RWPE1 (cell line): Measurements from ENCODE around the gene STRA6.
A peak's percentile ranks its signal among the peaks of the same experiment; 100 is the strongest.

ENCODE experiments used
- CTCF ChIA-PET: fragments of 350-600 bp; sonication (Branson Sonifier 250); formaldehyde crosslinking; extraction: SDS; loops from one replicate; lab custom pipeline; 2021; lab: Yijun Ruan, JAX
- POLR2A ChIA-PET: fragments of 400-600 bp; formaldehyde crosslinking; extraction: SDS; loops from one replicate; lab custom pipeline; 2020; ENCODE audit warnings: antibody characterized with exemption; ENCODE audit not compliant: low non-redundant PET; lab: Yijun Ruan, JAX
- DNase-seq: peaks from one replicate; pipeline ENCODE4 v3.0.0; 2012; ENCODE audit warnings: low spot score
- H3K27ac ChIP-seq: fragments of 450-650 bp; 2 replicates; pipeline ENCODE4 v1.5.1; 2017
- TF ChIP-seq, protein P1 (sequence below): fragments of 450-650 bp; conservative IDR thresholded peaks from 2 replicates; pipeline ENCODE4 v1.5.1; 2017; ENCODE audit warnings: low read depth, mild to moderate bottlenecking

The STRA6 gene

DNA sequence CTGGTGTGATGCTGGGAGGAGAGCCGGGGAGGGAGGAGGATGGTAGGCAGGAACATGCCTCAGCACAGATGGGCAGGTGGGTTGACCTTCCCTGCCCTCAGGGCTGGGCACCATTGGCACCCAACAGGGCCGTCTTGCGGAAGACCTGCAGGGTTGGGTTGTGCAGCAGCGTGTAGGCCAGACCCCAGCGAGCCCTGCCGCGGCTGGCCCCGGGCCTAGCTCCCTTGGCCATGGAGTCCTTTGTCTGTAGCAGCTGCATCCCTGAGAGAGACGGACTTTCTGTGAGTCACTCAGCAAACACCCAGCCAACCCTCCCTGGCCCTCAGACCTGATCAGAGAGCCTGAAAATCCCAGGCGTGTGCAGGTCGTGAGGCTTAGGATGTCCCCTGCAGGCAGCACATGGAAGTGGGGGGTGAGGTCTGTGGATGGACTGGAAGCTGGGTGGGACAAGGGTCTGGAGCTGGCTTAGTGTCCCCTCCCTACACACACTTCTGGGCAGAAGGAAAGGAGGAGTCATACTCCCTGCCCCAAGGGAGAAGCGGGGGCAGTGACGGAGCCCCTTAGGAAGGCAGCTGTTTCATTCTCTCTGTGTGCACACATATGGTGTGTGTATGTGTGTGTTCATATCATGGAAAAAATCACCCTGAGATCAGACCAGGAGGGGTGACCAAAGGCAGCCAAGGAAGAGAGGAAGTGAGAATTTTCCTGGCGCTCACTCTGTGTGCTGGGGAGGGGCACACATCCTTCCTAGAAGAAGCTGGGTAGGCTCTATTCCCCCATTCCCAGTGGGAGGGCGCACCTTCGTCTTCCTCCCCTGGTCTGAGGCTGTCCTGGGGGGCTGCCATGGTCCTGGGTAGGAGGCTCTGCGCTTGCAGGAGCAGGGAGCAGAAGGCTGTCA is 22.4 kb downstream of the STRA6 start:
- CTCF ChIA-PET = interaction anchor here (0.7 kb wide), 1 partner anchor 259 kb away, joined by 3 read pairs; no protein-coding TSS in a partner anchor
- DNase-seq = no peak
- TF ChIP-seq, protein P1, sequence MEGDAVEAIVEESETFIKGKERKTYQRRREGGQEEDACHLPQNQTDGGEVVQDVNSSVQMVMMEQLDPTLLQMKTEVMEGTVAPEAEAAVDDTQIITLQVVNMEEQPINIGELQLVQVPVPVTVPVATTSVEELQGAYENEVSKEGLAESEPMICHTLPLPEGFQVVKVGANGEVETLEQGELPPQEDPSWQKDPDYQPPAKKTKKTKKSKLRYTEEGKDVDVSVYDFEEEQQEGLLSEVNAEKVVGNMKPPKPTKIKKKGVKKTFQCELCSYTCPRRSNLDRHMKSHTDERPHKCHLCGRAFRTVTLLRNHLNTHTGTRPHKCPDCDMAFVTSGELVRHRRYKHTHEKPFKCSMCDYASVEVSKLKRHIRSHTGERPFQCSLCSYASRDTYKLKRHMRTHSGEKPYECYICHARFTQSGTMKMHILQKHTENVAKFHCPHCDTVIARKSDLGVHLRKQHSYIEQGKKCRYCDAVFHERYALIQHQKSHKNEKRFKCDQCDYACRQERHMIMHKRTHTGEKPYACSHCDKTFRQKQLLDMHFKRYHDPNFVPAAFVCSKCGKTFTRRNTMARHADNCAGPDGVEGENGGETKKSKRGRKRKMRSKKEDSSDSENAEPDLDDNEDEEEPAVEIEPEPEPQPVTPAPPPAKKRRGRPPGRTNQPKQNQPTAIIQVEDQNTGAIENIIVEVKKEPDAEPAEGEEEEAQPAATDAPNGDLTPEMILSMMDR = no peak
- POLR2A ChIA-PET = no interaction called here
- peak overlapping the region; percentile 63 for H3K27ac ChIP-seq

DNA sequence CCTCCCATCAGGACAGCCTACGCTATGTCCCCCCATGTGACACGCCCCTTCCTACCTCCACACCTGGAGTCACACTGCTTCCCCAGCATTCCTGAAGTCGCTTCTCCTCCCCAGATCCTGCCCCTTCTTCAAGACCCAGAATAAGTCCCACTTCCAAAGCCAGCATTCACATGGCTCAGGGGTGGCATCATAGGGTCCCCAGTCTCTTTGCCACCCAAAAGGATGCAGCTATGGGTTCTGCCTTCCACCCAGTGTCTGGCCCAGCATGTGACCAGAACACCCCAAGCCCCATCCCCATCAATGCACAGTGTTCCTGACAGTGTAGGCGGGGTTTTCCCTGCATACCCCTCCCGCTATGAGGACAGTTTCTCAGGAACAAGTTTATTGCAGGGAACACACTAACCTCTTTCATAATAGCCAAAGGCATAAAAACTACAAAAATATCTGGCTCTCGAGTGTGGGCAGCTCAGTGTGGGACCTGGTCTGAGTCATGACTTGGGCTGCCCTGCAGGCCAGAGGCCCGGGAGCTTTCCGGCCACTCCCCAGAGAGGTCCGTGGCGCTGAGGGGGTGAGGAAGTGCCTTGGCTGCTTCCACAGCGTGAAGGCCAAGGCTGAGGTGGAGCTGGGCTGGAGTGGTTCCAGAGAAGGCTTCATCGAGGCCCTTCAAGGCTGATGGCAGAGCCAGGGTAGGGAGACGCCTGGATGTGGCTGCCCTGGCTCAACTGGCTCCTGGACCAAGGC is 23.3 kb downstream of the STRA6 start:
- CTCF ChIA-PET = interaction anchor here (0.7 kb wide), 1 partner anchor 260 kb away, joined by 3 read pairs; no protein-coding TSS in a partner anchor
- TF ChIP-seq, protein P1 = no peak
- POLR2A ChIA-PET = no interaction called here
- H3K27ac ChIP-seq = peak overlapping the region; percentile 63
- DNase-seq = peak; percentile 68

DNA sequence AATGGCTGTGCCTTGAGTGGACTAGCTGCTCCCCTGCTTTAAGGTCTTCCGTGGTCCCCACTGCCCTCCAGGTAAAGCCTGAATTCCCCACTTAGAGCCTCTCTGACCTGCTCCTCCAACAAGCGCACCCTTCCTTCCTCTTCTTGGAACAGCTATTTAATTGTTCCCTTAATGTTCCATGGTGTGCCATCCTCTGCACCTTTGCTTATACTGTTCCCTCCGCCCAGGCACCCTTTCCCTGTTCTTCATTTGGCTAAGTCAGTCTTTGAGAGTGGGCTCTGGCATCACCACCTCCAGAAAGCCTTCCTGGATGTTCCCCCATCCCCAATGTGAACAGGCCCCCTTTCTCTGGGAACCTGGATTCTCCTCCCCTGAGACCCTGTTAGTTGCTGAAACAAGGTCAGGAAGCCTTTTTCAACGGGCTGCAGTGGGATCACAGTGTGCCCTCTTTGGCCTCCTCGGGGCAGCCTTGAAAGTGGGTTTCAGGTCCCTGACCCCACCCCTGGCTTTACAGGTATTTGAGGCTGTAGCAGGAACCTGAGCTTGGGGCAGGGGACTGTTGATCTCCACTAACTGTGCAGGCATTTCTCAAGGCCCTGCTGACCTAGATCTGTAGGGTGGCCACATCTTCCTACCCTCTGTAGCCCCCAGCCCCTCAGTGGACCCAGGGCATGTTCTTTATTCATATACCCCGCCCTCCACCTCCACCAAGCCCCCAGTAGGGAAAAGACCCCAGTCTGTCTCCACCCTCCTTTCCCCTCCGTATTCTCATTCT is 24.1 kb downstream of the STRA6 start:
- ChIA-PET POLR2A (no interaction called here), CTCF (no interaction called here)
- peak overlapping the region; percentile 63 for H3K27ac ChIP-seq
- DNase-seq = no peak
- TF ChIP-seq, protein P1 = no peak

DNA sequence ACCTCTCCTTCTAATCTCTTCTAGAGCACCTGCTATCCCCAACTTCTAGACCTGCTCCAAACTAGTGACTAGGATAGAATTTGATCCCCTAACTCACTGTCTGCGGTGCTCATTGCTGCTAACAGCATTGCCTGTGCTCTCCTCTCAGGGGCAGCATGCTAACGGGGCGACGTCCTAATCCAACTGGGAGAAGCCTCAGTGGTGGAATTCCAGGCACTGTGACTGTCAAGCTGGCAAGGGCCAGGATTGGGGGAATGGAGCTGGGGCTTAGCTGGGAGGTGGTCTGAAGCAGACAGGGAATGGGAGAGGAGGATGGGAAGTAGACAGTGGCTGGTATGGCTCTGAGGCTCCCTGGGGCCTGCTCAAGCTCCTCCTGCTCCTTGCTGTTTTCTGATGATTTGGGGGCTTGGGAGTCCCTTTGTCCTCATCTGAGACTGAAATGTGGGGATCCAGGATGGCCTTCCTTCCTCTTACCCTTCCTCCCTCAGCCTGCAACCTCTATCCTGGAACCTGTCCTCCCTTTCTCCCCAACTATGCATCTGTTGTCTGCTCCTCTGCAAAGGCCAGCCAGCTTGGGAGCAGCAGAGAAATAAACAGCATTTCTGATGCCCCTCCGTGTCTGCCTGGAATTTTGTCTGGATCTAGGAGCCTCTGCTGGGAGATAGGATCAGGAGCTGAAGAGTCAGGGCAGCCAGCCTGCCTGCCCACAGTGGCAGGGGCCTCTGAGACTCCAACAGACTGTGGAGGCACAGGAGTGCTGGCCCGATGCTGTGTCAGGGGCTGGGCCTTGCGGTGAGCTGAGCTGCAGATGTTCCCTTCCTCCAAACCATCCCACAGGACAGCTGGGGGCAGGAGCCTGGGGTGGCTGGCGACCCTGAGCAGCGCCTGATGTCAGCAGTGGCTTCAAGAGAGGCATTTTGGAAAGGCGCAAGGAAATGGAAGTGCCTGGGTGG is 26.0 kb downstream of the STRA6 start:
- POLR2A ChIA-PET = no interaction called here
- CTCF ChIA-PET = interaction anchor here (0.7 to 0.9 kb wide), 2 partner anchors 126 to 127 kb away, joined by 3 read pairs; no protein-coding TSS in a partner anchor
- H3K27ac ChIP-seq = no peak overlapping the region
- DNase-seq = no peak
- TF ChIP-seq, protein P1 = no peak

DNA sequence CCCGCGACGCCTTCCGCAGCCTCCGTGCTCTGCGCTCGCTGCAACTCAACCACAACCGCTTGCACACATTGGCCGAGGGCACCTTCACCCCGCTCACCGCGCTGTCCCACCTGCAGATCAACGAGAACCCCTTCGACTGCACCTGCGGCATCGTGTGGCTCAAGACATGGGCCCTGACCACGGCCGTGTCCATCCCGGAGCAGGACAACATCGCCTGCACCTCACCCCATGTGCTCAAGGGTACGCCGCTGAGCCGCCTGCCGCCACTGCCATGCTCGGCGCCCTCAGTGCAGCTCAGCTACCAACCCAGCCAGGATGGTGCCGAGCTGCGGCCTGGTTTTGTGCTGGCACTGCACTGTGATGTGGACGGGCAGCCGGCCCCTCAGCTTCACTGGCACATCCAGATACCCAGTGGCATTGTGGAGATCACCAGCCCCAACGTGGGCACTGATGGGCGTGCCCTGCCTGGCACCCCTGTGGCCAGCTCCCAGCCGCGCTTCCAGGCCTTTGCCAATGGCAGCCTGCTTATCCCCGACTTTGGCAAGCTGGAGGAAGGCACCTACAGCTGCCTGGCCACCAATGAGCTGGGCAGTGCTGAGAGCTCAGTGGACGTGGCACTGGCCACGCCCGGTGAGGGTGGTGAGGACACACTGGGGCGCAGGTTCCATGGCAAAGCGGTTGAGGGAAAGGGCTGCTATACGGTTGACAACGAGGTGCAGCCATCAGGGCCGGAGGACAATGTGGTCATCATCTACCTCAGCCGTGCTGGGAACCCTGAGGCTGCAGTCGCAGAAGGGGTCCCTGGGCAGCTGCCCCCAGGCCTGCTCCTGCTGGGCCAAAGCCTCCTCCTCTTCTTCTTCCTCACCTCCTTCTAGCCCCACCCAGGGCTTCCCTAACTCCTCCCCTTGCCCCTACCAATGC is 27.1 kb downstream of the STRA6 start:
- no peak overlapping the region for H3K27ac ChIP-seq
- CTCF ChIA-PET = no interaction called here
- TF ChIP-seq, protein P1 = no peak
- DNase-seq = no peak
- POLR2A ChIA-PET = no interaction called here
